ENCODE data around the gene ELAC2.
"Not testable (repeated sequence)": the region's sequence is repeated elsewhere in the genome, so short reads cannot be mapped to it uniquely, and the experiment has no call there.

Gene ELAC2

DNA sequence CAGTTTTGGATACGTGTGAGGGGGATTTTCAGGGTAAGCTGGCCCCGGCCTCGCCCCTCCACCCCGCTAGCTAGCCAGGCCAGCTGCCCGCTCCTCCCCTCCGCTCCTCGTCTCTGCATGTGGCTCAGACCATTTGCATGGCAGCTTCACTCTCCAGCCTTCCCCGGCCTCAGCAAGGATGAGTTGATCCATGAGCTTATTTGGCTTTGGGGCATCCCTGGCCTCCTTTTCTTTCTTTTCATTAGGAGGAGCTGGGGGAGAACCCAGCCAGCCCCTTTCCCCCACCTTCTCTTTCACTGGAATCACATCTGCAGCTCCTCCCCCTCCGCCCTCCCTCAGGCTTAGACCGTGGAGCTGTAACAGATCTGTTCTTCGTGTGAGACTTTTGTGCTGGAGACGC, 30.7 kb downstream of the ELAC2 start:
- DNase-seq, result no peak

GRCh38 chr17:12985431-12986293, 32.2 kb downstream of the ELAC2 start:
- no peak for DNase-seq

GRCh38 chr17:12983991-12984884, 33.6 kb downstream of the ELAC2 start:
- no peak for DNase-seq

- DNase-seq, result no peak
Observed at GRCh38 chr17:12982224-12982623, 35.6 kb downstream of the ELAC2 start.

DNA sequence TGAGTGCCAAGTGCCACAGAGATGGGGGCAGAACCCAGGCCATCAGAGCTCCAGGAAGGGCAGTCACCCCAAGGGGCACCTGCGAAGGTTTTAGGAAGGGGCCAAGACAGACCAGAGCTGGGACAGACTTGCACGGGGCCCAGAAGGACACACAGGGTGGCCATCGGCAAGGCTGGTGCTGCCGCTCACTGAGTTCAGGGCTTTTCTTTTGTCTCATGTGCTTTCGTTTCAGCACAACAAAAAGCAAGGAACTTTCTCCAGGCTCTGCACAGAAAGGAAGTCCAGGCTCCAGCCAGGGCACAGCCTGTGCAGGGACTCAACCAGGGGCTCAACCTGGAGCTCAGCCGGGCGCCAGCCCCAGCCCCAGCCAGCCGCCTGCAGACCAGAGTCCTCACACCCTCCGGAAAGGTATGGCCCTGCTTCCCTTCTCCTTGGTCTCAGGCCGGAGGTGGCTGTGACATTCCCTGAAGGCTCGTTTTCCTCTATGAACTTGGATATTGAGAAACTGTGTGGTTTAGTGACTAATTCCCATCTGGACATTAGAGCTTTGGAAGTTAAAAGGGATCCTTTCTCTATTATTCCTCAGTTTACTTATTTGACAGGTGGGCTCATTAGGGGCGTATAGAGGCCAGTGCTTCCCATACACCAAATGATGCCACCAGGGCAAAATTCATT, 37.9 kb downstream of the ELAC2 start:
- DNase-seq, result no peak

DNA sequence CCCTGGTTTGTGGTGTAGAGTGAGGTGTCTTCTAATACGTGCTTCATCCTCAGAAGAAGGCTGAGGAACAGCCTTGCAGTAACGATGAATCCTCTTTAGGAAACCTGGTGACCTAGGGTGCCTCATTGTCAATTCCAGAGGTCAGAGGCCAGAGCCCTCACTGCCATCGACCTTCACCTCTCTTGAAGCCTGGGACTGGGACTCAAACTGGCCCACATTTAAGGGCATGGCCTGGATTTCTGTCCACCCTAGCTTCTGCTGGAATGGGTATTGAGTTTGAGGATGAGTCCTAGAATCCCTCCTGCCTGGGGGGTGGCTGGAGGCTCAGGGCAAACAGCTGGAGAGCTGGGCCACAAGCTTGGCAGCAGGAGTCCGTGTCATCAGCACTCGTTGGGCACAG, 38.6 kb downstream of the ELAC2 start:
- no peak for DNase-seq

DNA sequence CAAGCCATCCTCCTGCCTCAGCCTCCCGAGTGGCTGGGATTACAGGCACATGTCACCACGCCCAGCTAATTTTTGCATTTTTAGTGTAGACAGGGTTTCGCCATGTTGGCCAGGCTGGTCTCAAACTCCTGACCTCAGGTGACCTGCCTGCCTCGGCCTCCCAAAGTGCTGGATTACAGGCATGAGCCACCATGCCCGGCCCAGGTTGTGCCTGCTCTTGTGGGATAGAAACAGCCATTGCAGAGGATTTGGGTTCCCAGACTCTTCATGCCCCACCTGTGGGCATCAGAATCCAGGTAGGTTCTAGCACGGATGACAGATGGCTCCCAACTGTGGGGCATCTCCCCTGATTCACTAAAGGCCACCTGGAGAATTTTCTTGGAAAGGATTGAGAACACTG, 39.0 kb downstream of the ELAC2 start:
- not testable (repeated sequence) for DNase-seq

GRCh38 chr17:12977008-12977751, 40.6 kb downstream of the ELAC2 start:
- no peak for DNase-seq

- DNase-seq, result no peak
Observed at GRCh38 chr17:12974005-12974531, 43.8 kb downstream of the ELAC2 start.

- DNase-seq, result no peak
Observed at GRCh38 chr17:12973496-12974004, 44.3 kb downstream of the ELAC2 start.

- no peak for DNase-seq
Observed at GRCh38 chr17:12967962-12968361, 49.9 kb downstream of the ELAC2 start.

DNA sequence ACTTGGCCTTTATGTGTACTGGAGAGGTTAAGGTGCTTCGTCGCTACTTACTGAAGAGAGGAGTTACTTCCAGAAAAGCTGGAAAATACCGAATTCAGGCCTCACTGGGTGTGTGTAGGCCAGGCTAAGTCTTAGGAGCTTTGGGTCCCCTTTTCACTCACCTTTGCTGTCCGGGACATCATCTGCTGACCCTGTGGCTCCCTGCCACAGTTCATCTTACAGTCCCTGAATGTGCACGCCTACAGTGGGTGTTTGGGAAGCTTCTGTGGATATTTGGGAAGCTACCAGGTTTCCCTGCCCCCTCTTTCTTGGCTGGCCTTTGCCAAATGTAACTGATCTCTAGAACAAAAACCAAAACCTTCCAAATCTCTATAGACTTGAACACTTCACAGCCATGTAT, 51.4 kb downstream of the ELAC2 start:
- no peak for DNase-seq

DNA sequence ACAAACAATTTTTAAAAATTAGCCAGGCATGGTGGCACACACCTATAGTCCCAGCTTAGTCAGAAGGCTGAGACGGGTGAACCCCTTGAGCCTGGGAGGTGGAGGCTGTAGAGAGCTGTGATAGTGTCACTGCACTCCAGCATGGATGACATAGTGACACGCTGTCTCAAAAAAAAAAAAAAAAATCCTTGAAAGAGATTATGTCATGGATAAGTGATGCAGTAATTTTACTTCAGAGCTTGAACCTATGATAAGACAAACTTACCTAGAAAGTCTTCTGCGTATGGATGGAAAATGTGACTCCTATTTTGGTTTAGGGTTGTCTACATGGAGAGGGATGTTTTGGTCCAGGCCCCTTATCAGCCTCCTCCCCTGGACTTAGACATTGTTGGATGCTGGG, 51.8 kb downstream of the ELAC2 start:
- DNase-seq, result no peak

GRCh38 chr17:12964840-12965239, 53.0 kb downstream of the ELAC2 start:
- DNase-seq, result no peak

DNA sequence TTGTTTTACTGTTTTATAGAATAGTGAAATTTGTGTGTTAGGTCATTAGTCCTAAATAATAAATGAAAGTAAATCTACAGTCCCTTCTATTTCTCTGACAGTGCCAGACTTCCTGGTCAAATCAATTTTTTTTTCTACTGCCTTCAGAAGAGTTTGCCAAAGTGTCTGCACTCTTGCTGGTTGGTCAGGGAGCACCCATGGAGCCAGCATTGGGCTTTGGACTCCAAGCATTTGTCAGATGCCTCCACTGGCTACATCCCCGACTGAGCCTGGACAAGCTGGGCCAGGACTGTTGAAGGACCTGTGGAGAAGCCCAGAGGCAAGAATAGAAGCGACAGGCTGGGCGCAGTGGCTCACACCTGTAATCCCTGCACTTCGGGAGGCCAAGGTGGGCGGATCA, 53.7 kb downstream of the ELAC2 start:
- DNase-seq, result no peak

- DNase-seq, result no peak
Observed at GRCh38 chr17:12963505-12963904, 54.3 kb downstream of the ELAC2 start.

DNA sequence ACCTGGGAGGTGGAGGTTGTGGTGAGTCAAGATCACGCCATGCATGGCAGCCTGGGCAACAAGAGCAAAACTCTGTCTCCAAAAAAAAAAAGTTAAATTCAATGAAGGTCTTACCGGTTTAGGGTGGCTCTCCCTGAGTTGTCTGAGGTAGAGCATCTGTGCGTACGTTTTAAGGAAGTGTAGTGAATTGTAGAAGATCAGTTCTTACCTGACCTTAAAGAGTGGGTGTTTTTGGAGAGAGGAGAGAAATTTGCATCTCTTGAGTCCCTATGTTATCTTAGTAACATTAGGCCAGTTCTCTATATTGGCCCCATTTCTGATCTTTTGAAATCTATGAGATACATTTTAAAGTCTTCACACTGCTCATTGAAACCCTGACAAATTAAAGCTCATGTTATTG, 56.2 kb downstream of the ELAC2 start:
- no peak for DNase-seq

DNA sequence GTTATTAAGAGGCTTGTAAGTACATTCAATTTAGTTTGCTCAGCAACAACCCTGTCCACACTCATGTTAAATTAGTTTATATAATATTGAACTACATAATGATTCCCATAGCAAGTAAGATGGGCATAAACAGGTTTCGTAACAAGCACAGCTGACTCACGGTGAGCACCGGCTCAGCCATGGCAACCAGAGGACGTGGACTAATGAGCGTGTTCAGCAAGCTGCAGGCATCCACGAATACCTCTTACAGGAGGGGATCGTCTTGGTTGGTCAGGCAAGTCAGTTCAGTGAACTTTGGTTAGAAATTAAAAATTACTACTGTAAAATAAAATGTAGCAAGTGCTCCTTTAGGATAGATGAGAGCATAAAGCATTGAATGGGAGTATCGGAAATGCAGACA, 58.4 kb downstream of the ELAC2 start:
- DNase-seq, result no peak

GRCh38 chr17:12958786-12959185, 59.0 kb downstream of the ELAC2 start:
- DNase-seq, result no peak

GRCh38 chr17:12955521-12955920, 62.3 kb downstream of the ELAC2 start:
- no peak for DNase-seq

GRCh38 chr17:12953156-12953555, 64.7 kb downstream of the ELAC2 start:
- DNase-seq, result no peak

DNA sequence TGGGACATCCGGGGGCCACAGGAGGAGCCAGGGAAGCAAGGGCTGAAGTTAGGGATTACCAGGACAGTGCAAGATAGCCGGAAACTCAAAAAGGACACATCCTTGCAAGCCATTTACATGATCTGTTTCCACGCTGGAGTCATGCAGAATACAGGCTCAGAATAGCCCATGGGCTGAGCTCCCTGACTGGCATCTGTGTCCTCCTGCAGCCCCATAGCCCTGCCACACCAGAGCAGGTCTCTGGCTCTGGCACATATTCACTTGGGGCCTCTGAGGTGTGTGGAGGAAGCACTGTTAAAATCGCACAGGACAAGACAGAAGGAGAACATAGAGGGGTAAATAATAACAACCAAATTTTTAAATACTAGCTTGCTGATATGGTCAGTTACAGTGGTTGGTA, 65.8 kb downstream of the ELAC2 start:
- DNase-seq, result no peak
